Peyer's patch (tissue), 4 donors: Measurements from ENCODE around the gene ZPR1. TPM values are rescaled to one million over a fixed set of nuclear protein-coding genes. Genes with fewer than 3 reads are reported as not detected.
"Not testable (repeated sequence)": the region's sequence is repeated elsewhere in the genome, so short reads cannot be mapped to it uniquely, and the experiment has no call there.

Experiments used
- DNase-seq, 3 donors: peaks; one replicate each; pipeline ENCODE4 v3.0.0-alpha.2; 2017 to 2019
- H3K27ac ChIP-seq, 4 donors: fragments of 200-600 bp; sonication (generic); one replicate each; pipeline ENCODE4 v1.5.1; 2016 to 2019
- H3K27me3 ChIP-seq, 2 donors: fragments of 200-600 bp; sonication (generic); one replicate each; pipeline ENCODE4 v1.5.1; 2019
- H3K36me3 ChIP-seq, 3 donors: fragments of 200-600 bp; sonication (generic); one replicate each; pipeline ENCODE4 v1.5.1; 2016 to 2019
- H3K4me1 ChIP-seq, 4 donors: fragments of 200-600 bp; sonication (generic); one replicate each; pipeline ENCODE4 v1.5.1; 2016 to 2019
- H3K4me3 ChIP-seq, 4 donors: fragments of 200-600 bp; sonication (generic); 1 replicate in 3 of 4; 2 replicates in 1 of 4; pipeline ENCODE4 v1.5.1; 2016 to 2019; ENCODE audit warnings: mild to moderate bottlenecking in 1 of 4
- H3K9me3 ChIP-seq, 4 donors: fragments of 200-600 bp; sonication (generic); one replicate each; pipeline ENCODE4 v1.5.1; 2016 to 2019; ENCODE audit warnings: mild to moderate bottlenecking in 1 of 4
- POLR2A ChIP-seq, 2 donors: fragments of 450-650 bp; IDR thresholded peaks; one replicate each; pipeline ENCODE4 v1.5.1; 2017; ENCODE audit warnings: antibody characterized with exemption in 2 of 2, mild to moderate bottlenecking in 2 of 2, moderate library complexity in 2 of 2
- total RNA-seq, 4 donors: library from RNA; depleted of rRNA; stranded (reverse); fragments of >200 nt; gene quantifications; one replicate each; pipeline ENCODE4 v1.1.0, GENCODE V29; 2016
- TF ChIP-seq, protein P1 (sequence below), 6 experiments: fragments of 450-650 bp in 4 of 6; fragments of 200-600 bp in 2 of 6; sonication (generic) in 1 of 6; IDR thresholded peaks; one replicate each; pipeline ENCODE4 v1.5.1; 2017 to 2019; ENCODE audit warnings: antibody characterized with exemption in 6 of 6, mild to moderate bottlenecking in 3 of 6, moderate library complexity in 1 of 6

ZPR1 gene
- total RNA-seq, 4 donors from 2014 or later = 17.0 to 52.6 (median 32.5) TPM

DNA sequence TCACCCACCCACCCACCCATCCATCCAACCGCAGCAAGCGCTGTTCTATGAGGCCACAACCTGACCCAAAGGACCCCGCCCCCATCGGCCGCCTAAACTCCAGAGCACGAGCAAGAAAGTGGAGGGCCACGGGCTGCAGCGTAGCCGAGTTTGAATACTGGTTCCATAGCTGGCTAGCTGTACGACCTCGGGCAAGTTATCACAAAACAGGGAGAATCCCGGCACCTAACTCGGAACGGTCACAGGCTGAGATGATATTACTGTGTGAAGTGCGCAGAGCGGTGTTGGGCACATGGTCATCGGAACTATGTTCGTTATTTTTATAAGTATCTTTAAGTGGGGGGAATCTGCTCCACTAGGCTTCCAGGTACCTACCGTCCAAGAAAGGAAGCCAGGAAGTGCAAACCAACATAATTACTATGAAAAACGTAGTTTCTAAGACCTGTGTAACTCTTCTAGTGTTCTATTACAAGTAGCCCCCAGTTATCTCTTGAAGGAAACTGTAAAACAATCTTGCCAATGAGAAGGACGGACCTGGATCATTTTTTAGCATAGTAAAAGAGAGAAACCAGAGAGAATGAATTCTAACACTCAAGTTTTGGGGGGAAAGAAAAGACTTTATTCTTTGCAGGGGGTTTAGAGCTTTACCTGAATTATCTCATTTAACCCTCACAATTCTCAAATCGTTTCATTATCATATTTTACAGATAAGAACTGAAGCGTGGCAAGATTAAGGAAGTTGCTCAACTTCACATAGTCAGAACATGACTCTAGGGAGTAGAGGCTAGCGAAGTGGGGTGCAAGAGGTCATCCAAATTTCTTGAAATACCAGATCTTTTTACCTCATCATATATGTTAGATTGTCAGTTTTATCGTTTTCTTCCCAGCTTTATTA is 14.4 kb downstream of the ZPR1 start:
- TF ChIP-seq POLR2A (IDR thresholded peaks at IDR 0.05) = no peak
- TF ChIP-seq, protein P1, sequence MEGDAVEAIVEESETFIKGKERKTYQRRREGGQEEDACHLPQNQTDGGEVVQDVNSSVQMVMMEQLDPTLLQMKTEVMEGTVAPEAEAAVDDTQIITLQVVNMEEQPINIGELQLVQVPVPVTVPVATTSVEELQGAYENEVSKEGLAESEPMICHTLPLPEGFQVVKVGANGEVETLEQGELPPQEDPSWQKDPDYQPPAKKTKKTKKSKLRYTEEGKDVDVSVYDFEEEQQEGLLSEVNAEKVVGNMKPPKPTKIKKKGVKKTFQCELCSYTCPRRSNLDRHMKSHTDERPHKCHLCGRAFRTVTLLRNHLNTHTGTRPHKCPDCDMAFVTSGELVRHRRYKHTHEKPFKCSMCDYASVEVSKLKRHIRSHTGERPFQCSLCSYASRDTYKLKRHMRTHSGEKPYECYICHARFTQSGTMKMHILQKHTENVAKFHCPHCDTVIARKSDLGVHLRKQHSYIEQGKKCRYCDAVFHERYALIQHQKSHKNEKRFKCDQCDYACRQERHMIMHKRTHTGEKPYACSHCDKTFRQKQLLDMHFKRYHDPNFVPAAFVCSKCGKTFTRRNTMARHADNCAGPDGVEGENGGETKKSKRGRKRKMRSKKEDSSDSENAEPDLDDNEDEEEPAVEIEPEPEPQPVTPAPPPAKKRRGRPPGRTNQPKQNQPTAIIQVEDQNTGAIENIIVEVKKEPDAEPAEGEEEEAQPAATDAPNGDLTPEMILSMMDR (IDR thresholded peaks at IDR 0.05) = no peak
- Histone ChIP-seq H3K27me3 (no peaks in the 10 kb centered on the region), H3K27ac (peak overlapping the region; percentile 83 to 91 (median 87)), H3K4me3 (peak overlapping the region; percentile 61 to 91 (median 78)), H3K4me1 (peaks cover 0 to 15% (median 5%) of the 10 kb centered on the region in 4 donors), H3K9me3 (no peaks in the 10 kb centered on the region), H3K36me3 (peaks cover 0 to 36% (median 0%) of the 10 kb centered on the region in 3 donors)
- DNase-seq = no peak

DNA sequence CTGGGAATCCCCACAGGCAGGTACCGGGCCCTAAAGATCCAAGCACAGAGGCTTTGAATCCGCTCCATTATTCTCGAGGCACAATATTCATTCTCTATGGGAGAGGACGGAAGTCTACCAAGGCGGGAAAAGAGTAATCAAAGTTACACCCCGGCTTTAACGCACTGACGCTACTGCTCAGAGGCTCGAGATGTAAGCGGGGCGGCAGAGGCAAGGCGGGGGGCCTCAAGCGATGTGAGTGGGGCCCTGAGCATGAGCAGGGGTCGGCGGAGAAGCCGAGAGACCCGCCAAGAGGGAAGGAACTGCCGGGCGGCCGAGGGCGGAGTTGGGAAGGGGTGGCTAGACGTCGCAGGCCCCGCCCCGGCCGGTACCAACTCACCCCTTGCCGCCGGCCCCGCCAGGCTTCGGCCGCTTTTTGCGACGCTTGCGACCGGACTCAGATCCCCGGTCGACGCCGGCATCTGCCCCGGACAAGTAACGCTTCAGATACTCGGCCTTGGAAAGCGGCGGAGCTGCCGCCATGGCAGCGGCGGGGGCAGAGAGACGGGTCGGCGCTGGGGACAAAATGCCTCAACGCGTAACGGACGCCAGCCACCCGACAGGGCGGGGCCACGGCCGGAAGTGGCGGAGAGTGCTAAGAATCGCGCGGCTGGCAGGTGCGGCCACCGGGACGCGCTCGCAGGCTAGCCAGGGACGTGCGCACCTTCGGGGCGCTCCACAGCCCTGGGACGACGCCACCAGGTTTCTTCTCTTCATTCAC is 15.2 kb downstream of the ZPR1 start, which contains the start of gene BUD13:
Gene BUD13, minus strand, starts transcription at position 545 of the 760 bp plus-strand sequence. Its CDS starts 23 bp downstream, at position 522.
- peak; percentile 89 to 96 (median 96) for DNase-seq
- peaks cover 0 to 15% (median 5%) of the 10 kb centered on the region in 4 donors for H3K4me1 ChIP-seq
- H3K27ac ChIP-seq = peak within 1 kb of the TSS; percentile 83 to 91 (median 87)
- peaks cover 0 to 28% (median 0%) of the 10 kb centered on the region in 3 donors for H3K36me3 ChIP-seq
- peak within 1 kb of the TSS; percentile 61 to 91 (median 78) for H3K4me3 ChIP-seq
- H3K9me3 ChIP-seq = no peaks in the 10 kb centered on the region
- peak; percentile 66 to 75 for TF ChIP-seq POLR2A (IDR thresholded peaks at IDR 0.05)
- TF ChIP-seq, protein P1 (IDR thresholded peaks at IDR 0.05) = peak in 1 of 6 experiments; percentile 2
- H3K27me3 ChIP-seq = no peaks in the 10 kb centered on the region

DNA sequence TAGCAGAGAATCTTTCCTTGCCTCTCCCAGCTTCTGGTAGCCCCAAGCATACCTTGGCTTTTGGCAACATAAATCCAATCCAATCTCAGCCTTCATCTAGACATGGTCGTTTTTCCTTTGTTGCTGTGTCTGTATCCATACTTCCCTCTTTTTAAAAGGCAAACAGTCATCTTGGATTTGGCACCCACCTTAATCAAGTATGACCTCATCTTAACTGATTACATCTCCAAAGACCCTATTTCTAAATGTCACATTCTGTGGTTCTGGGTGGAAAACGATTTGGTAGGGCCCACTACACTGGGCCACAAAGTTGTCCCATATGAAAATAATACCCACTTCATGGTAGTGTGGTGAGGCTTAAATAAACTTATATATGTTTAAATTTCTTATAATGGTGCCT is 15.9 kb downstream of the ZPR1 start:
- H3K27me3 ChIP-seq = no peaks in the 10 kb centered on the region
- H3K27ac ChIP-seq = peak overlapping the region in 3 of 4 donors; percentile 83 to 91 (median 90)
- peaks cover 0 to 15% (median 5%) of the 10 kb centered on the region in 4 donors for H3K4me1 ChIP-seq
- peak overlapping the region; percentile 61 to 91 (median 78) for H3K4me3 ChIP-seq
- TF ChIP-seq, protein P1 (IDR thresholded peaks at IDR 0.05) = no peak
- no peak for TF ChIP-seq POLR2A (IDR thresholded peaks at IDR 0.05)
- DNase-seq = no peak
- H3K9me3 ChIP-seq = no peaks in the 10 kb centered on the region
- H3K36me3 ChIP-seq = peaks cover 0 to 25% (median 0%) of the 10 kb centered on the region in 3 donors

DNA sequence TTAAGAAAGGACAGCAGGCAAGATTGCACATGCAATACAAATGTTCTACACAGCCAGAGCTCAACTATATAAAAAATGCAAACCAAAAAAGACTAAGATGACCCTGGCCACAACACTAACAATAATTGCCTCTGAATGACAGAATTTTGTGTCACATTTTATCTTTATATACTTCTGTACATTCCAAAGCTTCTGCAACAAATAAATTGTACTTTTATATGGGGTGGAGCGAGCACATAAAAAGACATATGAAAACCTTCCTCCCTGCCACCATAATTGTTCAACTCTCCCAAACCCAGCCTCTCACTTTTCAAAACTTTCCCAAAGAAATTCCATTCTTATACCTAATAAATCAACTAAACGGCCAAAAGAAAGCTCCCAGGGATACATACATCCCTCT is 25.7 kb downstream of the ZPR1 start:
- no peak overlapping the region for H3K27ac ChIP-seq
- H3K27me3 ChIP-seq = no peaks in the 10 kb centered on the region
- DNase-seq = no peak
- H3K4me3 ChIP-seq = no peak overlapping the region
- no peaks in the 10 kb centered on the region for H3K4me1 ChIP-seq
- peaks cover 0 to 79% (median 2%) of the 10 kb centered on the region in 3 donors for H3K36me3 ChIP-seq
- TF ChIP-seq, protein P1 (IDR thresholded peaks at IDR 0.05) = no peak
- no peak for TF ChIP-seq POLR2A (IDR thresholded peaks at IDR 0.05)
- H3K9me3 ChIP-seq = no peaks in the 10 kb centered on the region

DNA sequence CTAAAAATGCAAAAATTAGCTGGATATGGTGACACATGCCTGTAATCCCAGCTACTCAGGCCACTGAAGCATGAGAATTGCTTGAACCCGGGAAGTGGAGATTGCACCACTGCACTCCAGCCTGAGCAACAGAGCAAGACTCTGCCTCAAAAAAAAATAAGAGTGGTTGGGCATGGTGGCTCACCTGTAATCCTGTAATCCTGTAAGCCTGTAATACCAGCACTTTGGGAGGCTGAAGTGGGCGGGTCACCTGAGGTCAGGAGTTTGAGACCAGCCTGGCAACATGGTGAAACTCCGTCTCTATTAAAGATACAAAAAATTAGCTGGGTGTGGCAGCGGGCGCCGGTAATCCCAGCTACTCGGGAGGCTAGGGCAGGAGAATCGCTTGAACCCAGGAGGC is 31.8 kb downstream of the ZPR1 start:
- H3K27me3 ChIP-seq, H3K27ac ChIP-seq, H3K9me3 ChIP-seq, DNase-seq, H3K4me3 ChIP-seq, H3K4me1 ChIP-seq: not testable (repeated sequence)
- H3K36me3 ChIP-seq = peaks cover 0 to 80% (median 2%) of the 10 kb centered on the region in 3 donors
